ENCODE results near the gene CDRT15L2.

DNA sequence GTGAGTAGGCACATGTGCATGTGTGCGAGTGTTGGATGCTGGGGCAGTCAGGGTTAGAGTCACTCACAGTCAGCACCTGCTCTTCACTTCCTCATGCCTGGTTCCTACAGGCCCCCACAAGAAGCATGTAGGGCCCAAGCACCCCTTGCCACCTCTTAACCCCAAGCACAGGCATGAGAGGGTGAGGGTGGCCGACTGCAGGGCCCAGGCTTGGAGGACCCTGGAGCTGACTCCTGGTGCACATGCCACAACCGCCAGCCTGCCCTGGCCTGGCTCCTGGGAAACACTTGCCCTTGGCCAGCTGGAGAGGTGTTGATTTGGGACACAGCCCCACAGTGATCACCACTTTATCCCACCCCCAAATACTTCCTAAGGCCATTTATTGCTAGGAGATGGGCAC lies 16.9 kb upstream of the CDRT15L2 start:
- TF ChIP-seq POLR2AphosphoS5 (IDR thresholded peaks at IDR 0.05; ENCODE audit: low read depth, low read length) = no peak
- no peak for TF ChIP-seq POLR2A (IDR thresholded peaks at IDR 0.05; ENCODE audit: low read depth, low read length)
- no peak for TF ChIP-seq TAF1 (IDR thresholded peaks at IDR 0.05; ENCODE audit: borderline replicate concordance, low read depth, low read length)
